Peyer's patch (tissue), 4 donors: ENCODE data around the gene CNOT4.

Experiments
- CTCF ChIP-seq, 6 experiments: fragments of 450-650 bp in 4 of 6; fragments of 200-600 bp in 2 of 6; sonication (generic) in 1 of 6; IDR thresholded peaks; one replicate each; pipeline ENCODE4 v1.5.1; 2017 to 2019; ENCODE audit warnings: antibody characterized with exemption in 6 of 6, mild to moderate bottlenecking in 3 of 6, moderate library complexity in 1 of 6
- POLR2A ChIP-seq, 2 donors: fragments of 450-650 bp; IDR thresholded peaks; one replicate each; pipeline ENCODE4 v1.5.1; 2017; ENCODE audit warnings: antibody characterized with exemption in 2 of 2, mild to moderate bottlenecking in 2 of 2, moderate library complexity in 2 of 2

GRCh38 chr7:135558337-135558767, 48.5 kb upstream of the CNOT4 start:
- TF ChIP-seq CTCF (IDR thresholded peaks at IDR 0.05) (peak in 4 of 6 experiments; percentile 33 to 51 (median 36)), POLR2A (IDR thresholded peaks at IDR 0.05) (no peak)
